H9 (cell line): ENCODE results near the gene TAF5L. TPM values are rescaled to one million over a fixed set of nuclear protein-coding genes. Genes with fewer than 3 reads are reported as not detected.

Experiments
- DNase-seq: peaks from one replicate; pipeline ENCODE4 v3.0.0-alpha.2; 2017
- H2AFZ ChIP-seq: one replicate; pipeline ENCODE4 v1.6.1; 2013; ENCODE audit warnings: mild to moderate bottlenecking, low read length, control low read depth, moderate library complexity
- H2AK5ac ChIP-seq: 2 replicates; pipeline ENCODE4 v1.6.1; 2013; ENCODE audit warnings: low read length, control low read depth, mixed read lengths; ENCODE audit not compliant: insufficient read length
- H2BK120ac ChIP-seq: one replicate; pipeline ENCODE4 v1.6.1; 2013; ENCODE audit warnings: low read depth, mild to moderate bottlenecking, low read length, control low read depth, inconsistent platforms; ENCODE audit not compliant: poor library complexity, severe bottlenecking
- H2BK12ac ChIP-seq: 2 replicates; pipeline ENCODE4 v1.6.1; 2013; ENCODE audit warnings: low read length, control low read depth, mixed read lengths, low read depth; ENCODE audit not compliant: insufficient read length
- H2BK15ac ChIP-seq: 2 replicates; pipeline ENCODE4 v1.6.1; 2013; ENCODE audit warnings: low read depth, low read length, control low read depth
- H2BK20ac ChIP-seq: one replicate; pipeline ENCODE4 v1.6.1; 2013; ENCODE audit warnings: low read depth, mild to moderate bottlenecking, low read length, control low read depth, inconsistent platforms; ENCODE audit not compliant: poor library complexity, severe bottlenecking
- H2BK5ac ChIP-seq: 2 replicates; pipeline ENCODE4 v1.6.1; 2013; ENCODE audit warnings: low read length, control low read depth, mixed read lengths; ENCODE audit not compliant: insufficient read length
- H3K14ac ChIP-seq: 2 replicates; pipeline ENCODE4 v1.6.1; 2013; ENCODE audit warnings: low read length, control low read depth; ENCODE audit not compliant: insufficient read depth
- H3K18ac ChIP-seq: 2 replicates; pipeline ENCODE4 v1.6.1; 2013; ENCODE audit warnings: low read depth, mild to moderate bottlenecking, mixed read lengths, low read length, control low read depth; ENCODE audit not compliant: insufficient read length
- H3K23ac ChIP-seq: 2 replicates; pipeline ENCODE4 v1.6.1; 2013; ENCODE audit warnings: low read length, control low read depth, mixed read lengths, low read depth; ENCODE audit not compliant: insufficient read length
- H3K23me2 ChIP-seq: 2 replicates; pipeline ENCODE4 v1.6.1; 2013; ENCODE audit warnings: low read depth, mild to moderate bottlenecking, mixed read lengths, low read length, control low read depth; ENCODE audit not compliant: insufficient read length, poor library complexity, severe bottlenecking
- H3K27ac ChIP-seq: 2 replicates; pipeline ENCODE4 v1.5.1; 2013; ENCODE audit warnings: low read length, control low read depth, mixed read lengths, low read depth; ENCODE audit not compliant: insufficient read length
- H3K27me3 ChIP-seq: 2 replicates; pipeline ENCODE4 v1.6.1; 2013; ENCODE audit warnings: low read length, control low read depth, inconsistent platforms; ENCODE audit not compliant: insufficient read depth
- H3K4ac ChIP-seq: 2 replicates; pipeline ENCODE4 v1.6.1; 2013; ENCODE audit warnings: low read depth, mild to moderate bottlenecking, control low read depth, inconsistent platforms, low read length, moderate library complexity
- H3K4me1 ChIP-seq: 2 replicates; pipeline ENCODE4 v1.6.1; 2013; ENCODE audit warnings: low read length, control low read depth, inconsistent platforms; ENCODE audit not compliant: insufficient read depth
- H3K4me2 ChIP-seq: 2 replicates; pipeline ENCODE4 v1.6.1; 2013; ENCODE audit warnings: low read length, control low read depth, mixed read lengths; ENCODE audit not compliant: insufficient read length, insufficient read depth
- H3K56ac ChIP-seq: 2 replicates; pipeline ENCODE4 v1.6.1; 2013; ENCODE audit warnings: low read depth, mild to moderate bottlenecking, mixed read lengths, low read length, control low read depth; ENCODE audit not compliant: insufficient read length
- H3K79me1 ChIP-seq: 2 replicates; pipeline ENCODE4 v1.6.1; 2013; ENCODE audit warnings: low read depth, mild to moderate bottlenecking, moderate library complexity, low read length, control low read depth, inconsistent platforms; ENCODE audit not compliant: insufficient read depth, poor library complexity, severe bottlenecking
- H3K79me2 ChIP-seq: 2 replicates; pipeline ENCODE4 v1.6.1; 2013; ENCODE audit warnings: low read length, control low read depth, inconsistent platforms; ENCODE audit not compliant: insufficient read depth
- H3K9ac ChIP-seq: 2 replicates; pipeline ENCODE4 v1.6.1; 2013; ENCODE audit warnings: low read length, control low read depth, mixed read lengths; ENCODE audit not compliant: insufficient read length; ENCODE audit errors: extremely low read depth
- H3K9me3 ChIP-seq: one replicate; pipeline ENCODE4 v1.6.1; 2013; ENCODE audit warnings: low read depth, low read length, inconsistent platforms; ENCODE audit not compliant: control insufficient read depth
- H3T11ph ChIP-seq: one replicate; pipeline ENCODE4 v1.6.1; 2013; ENCODE audit warnings: mild to moderate bottlenecking, low read length, control low read depth, inconsistent platforms
- H4K20me1 ChIP-seq: one replicate; pipeline ENCODE4 v1.6.1; 2013; ENCODE audit not compliant: control insufficient read depth, insufficient read length, insufficient read depth
- H4K5ac ChIP-seq: 2 replicates; pipeline ENCODE4 v1.6.1; 2013; ENCODE audit warnings: low read depth, mild to moderate bottlenecking, mixed read lengths, low read length, control low read depth; ENCODE audit not compliant: insufficient read length
- H4K8ac ChIP-seq: replicated peaks from 2 replicates; pipeline ENCODE4 v1.6.1; 2013; ENCODE audit warnings: low read length, control low read depth, mixed read lengths, low read depth; ENCODE audit not compliant: insufficient read length
- H4K91ac ChIP-seq: 2 replicates; pipeline ENCODE4 v1.6.1; 2013; ENCODE audit warnings: low read depth, mild to moderate bottlenecking, moderate library complexity, mixed read lengths, low read length, control low read depth; ENCODE audit not compliant: insufficient read length
- H3K27ac Mint-ChIP-seq, 3 experiments: 2 replicates in 2 of 3; 3 replicates in 1 of 3; pipeline ENCODE4 v1.8.0; 2020 to 2021; ENCODE audit warnings: mixed read lengths in 3 of 3, mild to moderate bottlenecking in 1 of 3, moderate library complexity in 1 of 3
- H3K27me3 Mint-ChIP-seq: 2 replicates; pipeline ENCODE4 v1.8.0; 2021; ENCODE audit warnings: low read depth, mild to moderate bottlenecking, moderate library complexity, mixed read lengths
- H3K36me3 Mint-ChIP-seq, 3 experiments: 2 replicates in 2 of 3; 3 replicates in 1 of 3; pipeline ENCODE4 v1.8.0; 2020 to 2021; ENCODE audit warnings: low read depth in 3 of 3, mixed read lengths in 3 of 3; ENCODE audit not compliant: insufficient read depth in 1 of 3
- H3K4me1 Mint-ChIP-seq, 2 experiments: 2 replicates each; pipeline ENCODE4 v1.8.0; 2020; ENCODE audit warnings: mixed read lengths in 2 of 2
- H3K4me3 Mint-ChIP-seq, 2 experiments: 2 replicates in 1 of 2; 3 replicates in 1 of 2; pipeline ENCODE4 v1.8.0; 2020 to 2021; ENCODE audit warnings: mild to moderate bottlenecking in 2 of 2, mixed read lengths in 2 of 2, moderate library complexity in 1 of 2
- H3K9me3 Mint-ChIP-seq, 2 experiments: 2 replicates in 1 of 2; 3 replicates in 1 of 2; pipeline ENCODE4 v1.8.0; 2020; ENCODE audit warnings: mild to moderate bottlenecking in 2 of 2, mixed read lengths in 2 of 2, moderate library complexity in 1 of 2
- CTCF ChIP-seq: fragments of 200-600 bp; sonication (generic); conservative IDR thresholded peaks from 3 replicates; pipeline ENCODE4 v1.8.0; 2021; ENCODE audit warnings: antibody characterized with exemption, mild to moderate bottlenecking
- WGBS: extraction: QIAGEN DNeasy Blood & Tissue Kit; methylation state at CpG from one replicate; pipeline ENCODE4 v1.1.7; 2013; ENCODE audit warnings: missing lambda C conversion rate, low lambda C conversion rate, mixed read lengths; ENCODE audit not compliant: insufficient read length; ENCODE audit errors: extremely low coverage; 5-methylcytosine and 5-hydroxymethylcytosine counted together
- total RNA-seq: library from RNA; stranded (reverse); gene quantifications from 2 replicates; pipeline ENCODE4 v1.2.1, GENCODE V29; 2021

TAF5L gene
- total RNA-seq, 1 experiment from 2014 or later = 30.3 TPM

GRCh38 chr1:229643996-229644745 is 18.2 kb upstream of the TAF5L start:
- no peak overlapping the region for H3K18ac ChIP-seq
- no peaks in the 10 kb centered on the region for H3K27me3 ChIP-seq
- no peak overlapping the region for H4K91ac ChIP-seq
- no peak overlapping the region for H4K5ac ChIP-seq
- H3K23me2 ChIP-seq = no peaks in the 10 kb centered on the region
- Mint-ChIP-seq H3K4me1 (no peaks in the 10 kb centered on the region), H3K27me3 (no peaks in the 10 kb centered on the region), H3K36me3 (peaks cover 29 to 86% (median 56%) of the 10 kb centered on the region in 3 experiments; a peak in 6 of 7 replicates), H3K27ac (peak overlapping the region in 1 of 3 experiments; percentile 72; a peak in 1 of 7 replicates), H3K9me3 (no peaks in the 10 kb centered on the region), H3K4me3 (no peak overlapping the region)
- no peak overlapping the region for H3T11ph ChIP-seq
- peaks cover 5% of the 10 kb centered on the region for H3K79me1 ChIP-seq
- H2BK120ac ChIP-seq = no peak overlapping the region
- no CpG with 5 or more reads among the region's 6 CpGs for WGBS
- H3K27ac ChIP-seq = no peak overlapping the region
- H3K9me3 ChIP-seq = no peaks in the 10 kb centered on the region
- no peak overlapping the region for H3K56ac ChIP-seq
- no peak overlapping the region for H2BK12ac ChIP-seq
- no peak overlapping the region for H3K9ac ChIP-seq
- H2BK15ac ChIP-seq = no peak overlapping the region
- H2AFZ ChIP-seq = no peak overlapping the region
- no peak overlapping the region for H3K4ac ChIP-seq
- peaks cover 5% of the 10 kb centered on the region; the same call in 1 of the 2 replicates for H3K79me2 ChIP-seq
- no peak overlapping the region for H3K4me2 ChIP-seq
- H4K20me1 ChIP-seq = no peaks in the 10 kb centered on the region
- TF ChIP-seq CTCF = no peak
- H3K23ac ChIP-seq = no peak overlapping the region
- no peak overlapping the region for H4K8ac ChIP-seq
- no peak overlapping the region for H3K14ac ChIP-seq
- no peaks in the 10 kb centered on the region for H3K4me1 ChIP-seq
- H2BK5ac ChIP-seq = no peak overlapping the region
- DNase-seq = no peak
- H2BK20ac ChIP-seq = no peak overlapping the region
- no peak overlapping the region for H2AK5ac ChIP-seq
